NCI-H2196 (cell line): Measurements from ENCODE around the gene PGAP1.
"Not testable (repeated sequence)": the region's sequence is repeated elsewhere in the genome, so short reads cannot be mapped to it uniquely, and the experiment has no call there.

Experiments
- DNase-seq: peaks from one replicate; lab custom pipeline; 2025; ENCODE audit not compliant: unreplicated experiment; lab: John Stamatoyannopoulos, UW

The PGAP1 gene

GRCh38 chr2:196951973-196952372 is 25.5 kb upstream of the PGAP1 start:
- DNase-seq = no peak

DNA sequence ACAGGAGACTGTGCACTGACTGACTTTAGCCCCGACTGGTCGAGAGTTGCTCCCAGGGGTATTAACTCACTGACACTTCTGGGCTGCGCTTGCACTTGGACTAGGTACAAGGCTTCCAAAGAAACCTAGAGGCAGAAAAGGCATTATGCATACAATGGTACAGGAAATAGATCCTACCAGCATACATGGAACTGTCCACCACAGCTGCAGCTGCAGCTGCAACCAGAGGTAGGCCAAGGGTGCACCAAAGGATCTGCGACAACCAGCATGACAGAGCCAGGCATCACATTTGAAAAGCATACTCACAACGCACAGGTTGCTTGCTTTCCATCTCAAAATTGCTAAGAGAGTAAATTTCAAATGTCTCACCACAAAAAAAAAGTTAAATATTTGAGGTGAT is 22.6 kb upstream of the PGAP1 start:
- no peak for DNase-seq

GRCh38 chr2:196944570-196944969 is 18.1 kb upstream of the PGAP1 start:
- DNase-seq = no peak

GRCh38 chr2:196941398-196942078 is 15.0 kb upstream of the PGAP1 start:
- no peak for DNase-seq

DNA sequence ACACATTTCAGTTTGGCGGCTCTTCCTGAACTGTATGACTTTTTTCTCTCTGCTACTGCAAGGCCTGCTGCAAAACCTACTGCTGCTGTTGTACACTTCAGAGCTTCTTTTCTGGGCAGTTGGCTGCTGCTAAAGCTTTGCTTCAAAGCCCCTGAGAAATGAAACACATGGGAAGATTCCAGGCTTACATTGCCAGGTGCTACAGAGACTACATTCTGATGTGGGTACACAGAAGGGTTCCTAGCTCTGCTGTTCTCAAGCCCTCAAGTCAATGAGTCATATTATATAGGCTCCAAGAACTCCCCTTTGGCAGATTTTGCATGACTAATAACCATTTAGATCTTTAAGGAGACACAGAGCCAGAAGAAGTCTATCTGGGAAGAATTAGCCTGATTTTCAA is 12.9 kb upstream of the PGAP1 start:
- no peak for DNase-seq

- DNase-seq = no peak
Observed at GRCh38 chr2:196935432-196935831, 8.9 kb upstream of the PGAP1 start.

DNA sequence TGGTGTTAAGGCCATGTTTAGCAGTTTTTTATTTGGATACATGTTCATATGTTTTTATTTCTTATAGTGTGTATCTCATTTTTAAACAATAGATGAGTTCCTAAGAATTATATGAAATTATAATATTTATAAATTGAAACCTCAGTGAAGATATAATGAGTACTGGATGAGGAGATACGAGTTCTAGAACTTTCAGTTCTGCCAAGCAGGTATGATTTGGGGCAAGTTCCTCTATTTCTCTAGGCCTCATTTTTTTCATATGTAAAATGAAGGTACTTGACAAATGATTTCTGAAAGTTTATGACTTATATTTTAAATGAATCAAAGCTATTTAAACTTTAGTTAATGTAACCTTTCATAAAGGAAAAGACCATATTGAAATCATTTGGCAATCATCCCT is 8.2 kb upstream of the PGAP1 start:
- DNase-seq = no peak

GRCh38 chr2:196931555-196931954 is 5.0 kb upstream of the PGAP1 start:
- DNase-seq = no peak

DNA sequence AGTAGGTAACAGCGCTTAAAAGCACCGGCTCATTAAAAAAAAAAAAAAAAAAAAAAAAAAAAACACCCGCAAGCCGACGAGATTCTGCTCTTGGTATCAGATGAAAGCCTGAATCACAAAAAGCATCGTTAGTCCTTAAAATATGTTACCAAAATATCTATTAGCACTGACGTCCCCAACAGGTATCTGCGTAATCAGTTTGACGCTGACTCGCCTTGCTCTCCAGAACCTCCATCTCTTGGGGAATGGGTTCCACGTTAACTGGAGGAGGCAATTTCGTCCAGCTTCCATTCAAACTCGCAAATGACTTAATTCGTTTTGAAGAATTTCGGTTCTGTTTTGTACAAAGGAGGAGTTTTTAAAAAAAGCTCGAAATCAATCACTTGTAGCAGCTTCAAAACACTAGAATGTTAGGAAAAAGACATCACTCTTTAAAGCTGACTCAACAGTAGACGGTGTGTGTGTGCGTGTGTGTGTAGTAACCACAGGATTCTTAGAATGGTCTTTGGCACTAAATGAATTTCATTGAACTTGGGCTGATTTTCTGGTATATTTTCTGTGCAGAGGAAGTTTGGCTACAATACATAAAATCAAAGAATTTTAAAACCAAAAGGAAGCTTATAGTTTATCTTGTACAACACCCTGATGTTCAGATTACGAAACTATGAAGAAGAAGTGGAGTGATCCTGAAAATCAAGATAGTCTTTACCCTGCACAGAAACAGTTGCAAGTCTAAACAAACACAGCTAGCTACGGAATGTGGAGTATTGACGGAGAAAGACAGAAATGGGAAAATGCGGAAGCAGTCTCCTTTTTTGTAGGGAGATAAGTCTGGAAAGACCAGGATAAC is 1.1 kb upstream of the PGAP1 start:
- no peak for DNase-seq

DNA sequence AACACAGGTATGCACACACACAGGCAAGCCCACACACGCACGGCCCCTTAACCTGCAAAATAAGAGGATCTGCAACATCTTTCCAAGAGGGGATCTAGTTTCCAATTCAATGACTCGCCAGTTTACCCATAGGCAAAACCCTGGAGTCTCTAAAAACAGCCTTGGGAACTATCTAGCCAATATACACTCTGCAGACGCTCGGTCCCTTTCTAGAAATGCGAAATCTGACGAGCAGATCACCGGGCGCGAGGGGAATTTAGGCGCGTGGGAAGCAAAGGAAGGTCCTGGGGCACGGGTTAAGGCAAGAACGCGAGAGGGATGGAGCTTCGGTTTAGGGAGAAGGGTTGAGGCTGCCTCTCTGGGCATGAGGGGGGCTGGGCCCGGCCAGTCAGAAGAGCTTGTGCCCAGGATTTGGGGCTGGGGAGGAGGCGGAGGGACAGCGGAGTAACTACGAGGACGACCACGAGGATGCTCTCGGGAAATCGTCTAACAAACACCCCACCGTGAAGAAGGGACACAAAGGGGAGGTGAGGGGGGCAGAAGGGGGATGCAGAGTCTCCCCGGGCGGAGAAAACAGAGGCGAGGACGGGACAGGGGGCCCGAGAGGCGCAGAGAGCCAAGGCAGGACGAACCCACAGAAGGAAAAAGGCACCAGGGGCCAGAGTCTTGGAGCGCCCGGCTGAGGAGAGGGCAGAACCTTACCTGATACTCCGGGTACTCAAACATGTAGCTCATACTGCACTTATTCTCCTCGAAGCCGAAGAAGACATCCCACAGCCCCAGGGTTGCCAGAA is 542 bp downstream of the PGAP1 start:
- no peak for DNase-seq

- peak; percentile 25 for DNase-seq
Observed at GRCh38 chr2:196925051-196925767, 1.3 kb downstream of the PGAP1 start.

DNA sequence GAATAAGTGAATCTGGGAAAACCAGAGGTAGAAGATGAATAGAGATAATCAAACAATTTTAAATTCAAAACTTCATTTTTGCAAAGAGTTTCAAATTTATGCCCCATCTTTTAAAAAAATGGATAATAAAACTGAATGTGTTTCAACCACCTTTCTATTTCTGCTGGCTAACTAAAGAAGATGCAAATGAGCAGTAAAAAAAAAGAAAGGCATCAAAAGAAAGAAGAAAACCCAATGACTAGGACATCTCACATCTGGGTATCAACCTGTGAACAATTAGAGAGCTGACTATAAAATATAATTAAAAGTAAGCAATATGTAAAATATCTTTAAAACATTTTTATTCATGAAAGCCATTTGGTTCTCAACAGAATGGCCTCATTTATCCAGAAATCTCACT is 2.5 kb downstream of the PGAP1 start:
- no peak for DNase-seq

DNA sequence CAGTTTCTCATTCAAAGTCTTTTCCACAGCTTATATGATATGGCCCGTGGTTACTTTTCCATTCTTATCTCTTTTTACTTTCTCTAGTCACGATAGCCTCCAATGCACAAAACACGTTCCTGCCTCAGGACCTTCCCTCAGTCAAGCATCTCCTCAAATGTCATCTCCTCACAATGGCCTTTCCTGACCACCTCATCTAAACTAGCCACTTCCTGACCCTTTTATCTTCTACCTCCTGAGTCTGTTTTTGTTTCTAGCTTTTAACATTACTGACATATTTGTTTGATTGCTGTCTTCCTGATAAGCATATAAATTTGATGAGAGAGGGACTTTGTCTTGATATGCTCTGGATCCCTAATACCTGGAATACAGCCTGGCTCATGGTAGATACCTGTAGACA is 7.6 kb downstream of the PGAP1 start:
- DNase-seq = no peak

- no peak for DNase-seq
Observed at GRCh38 chr2:196917802-196918201, 8.7 kb downstream of the PGAP1 start.

GRCh38 chr2:196915507-196916189 is 10.9 kb downstream of the PGAP1 start:
- no peak for DNase-seq

DNA sequence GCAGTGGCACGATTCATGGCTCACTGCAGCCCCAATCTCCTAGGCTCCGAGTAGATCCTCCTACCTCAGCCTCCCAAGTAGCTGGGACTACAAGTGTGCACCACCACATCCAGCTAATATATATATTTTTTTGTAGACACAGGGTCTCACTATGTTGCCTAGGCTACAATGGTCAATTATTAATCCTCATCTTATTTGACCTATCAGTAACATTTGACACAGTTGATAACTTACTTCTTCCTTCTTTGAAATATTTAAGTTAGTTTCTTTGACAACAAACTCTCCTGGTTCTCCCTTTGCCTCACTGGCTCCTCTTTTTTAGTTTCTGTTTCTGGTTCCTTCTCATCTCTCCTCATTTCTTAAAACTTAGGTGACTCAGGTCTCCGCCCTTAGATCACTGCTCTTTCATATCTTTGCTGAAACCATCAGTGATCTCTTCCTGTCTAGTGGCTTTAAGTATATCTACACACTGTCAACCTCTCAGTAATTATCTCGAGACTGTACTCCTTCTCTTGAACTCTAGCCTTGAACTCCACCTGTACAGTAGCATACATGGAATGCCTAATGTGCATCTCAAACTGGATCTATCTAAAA is 11.5 kb downstream of the PGAP1 start:
- no peak for DNase-seq

DNA sequence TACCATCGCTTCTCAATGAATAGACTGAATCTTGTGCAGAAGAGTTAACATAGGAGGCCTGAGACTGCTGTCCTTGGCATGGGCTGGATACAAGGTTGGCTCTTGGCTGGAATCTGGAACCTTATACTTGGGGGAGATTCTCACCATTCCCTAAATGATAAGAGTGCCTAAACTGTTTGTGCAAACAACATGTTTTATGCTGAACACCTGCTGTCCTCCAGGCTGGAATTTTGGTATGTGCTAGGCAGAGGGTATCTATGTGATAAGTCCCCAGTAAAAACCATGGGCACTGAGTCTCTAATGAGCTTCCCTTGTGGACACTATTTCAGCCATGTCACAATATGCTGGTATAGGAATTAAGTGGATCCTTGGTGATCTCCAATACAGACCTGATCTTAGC is 12.8 kb downstream of the PGAP1 start:
- DNase-seq = no peak

- not testable (repeated sequence) for DNase-seq
Observed at GRCh38 chr2:196905365-196905764, 21.1 kb downstream of the PGAP1 start.

DNA sequence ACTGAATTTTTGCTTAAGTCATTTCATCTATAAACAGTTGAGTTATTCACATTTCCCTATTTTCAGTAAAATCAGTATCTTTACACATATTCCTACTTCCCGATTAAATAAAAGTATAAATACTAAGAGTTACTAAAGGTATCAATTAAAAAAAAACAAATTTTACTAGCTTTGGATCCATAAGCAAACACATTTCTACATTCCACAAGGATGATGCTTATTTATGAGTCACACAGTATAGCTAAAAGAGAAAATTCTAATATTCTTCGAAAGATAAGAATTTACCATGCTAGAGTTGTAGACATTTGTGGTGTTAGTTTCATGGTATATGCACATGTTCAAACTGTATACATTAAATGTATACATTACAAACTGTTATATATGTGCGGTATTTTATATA is 23.7 kb downstream of the PGAP1 start:
- DNase-seq = no peak

GRCh38 chr2:196900843-196901242 is 25.7 kb downstream of the PGAP1 start:
- no peak for DNase-seq
